Panc1 (cell line): ENCODE measurements around the gene RAX2. TPM values are rescaled to one million over a fixed set of nuclear protein-coding genes. Genes with fewer than 3 reads are reported as not detected.

ENCODE experiments used
- ATAC-seq: fragments of 200-7000 bp; cut with Tn5 transposase; 2 replicates; pipeline ENCODE4 v1.9.1; 2020; ENCODE audit warnings: mild to moderate bottlenecking, moderate library complexity
- BruUV-seq: library from RNA; stranded (reverse); fragments of 400-500 nt; replicated peaks from 2 replicates; lab custom pipeline; 2021; lab: Mats Ljungman, UMichigan
- CTCF ChIA-PET: fragments of 300-600 bp; sonication (Branson Sonifier 250); formaldehyde crosslinking; loops from one replicate; lab custom pipeline; 2022; ENCODE audit warnings: antibody characterized with exemption; lab: Charles Lee
- POLR2A ChIA-PET: fragments of 300-600 bp; sonication (Branson Sonifier 250); formaldehyde crosslinking; loops from one replicate; lab custom pipeline; 2022; ENCODE audit warnings: antibody characterized with exemption; lab: Charles Lee
- DNase-seq: peaks from one replicate; pipeline ENCODE4 v3.0.0-alpha.2; 2010; ENCODE audit warnings: low read depth, low spot score
- H3K27ac ChIP-seq: 2 replicates; pipeline ENCODE4 v1.5.1; 2011; ENCODE audit warnings: mild to moderate bottlenecking, low read length, inconsistent platforms
- H3K27me3 ChIP-seq: fragments of 200-500 bp; sonication (Bioruptor generic); 2 replicates; pipeline ENCODE4 v1.6.0; 2014; ENCODE audit warnings: low read length, inconsistent platforms; ENCODE audit not compliant: control insufficient read depth, insufficient read depth
- H3K36me3 ChIP-seq: fragments of 200-500 bp; sonication (Bioruptor generic); 2 replicates; pipeline ENCODE4 v1.5.1; 2014; ENCODE audit warnings: inconsistent platforms, mild to moderate bottlenecking, low read length, moderate library complexity; ENCODE audit not compliant: control insufficient read depth, insufficient read depth
- H3K4me1 ChIP-seq: 2 replicates; pipeline ENCODE4 v1.5.1; 2011; ENCODE audit warnings: inconsistent platforms, mild to moderate bottlenecking, low read length, moderate library complexity; ENCODE audit not compliant: control insufficient read depth, insufficient read depth
- H3K4me3 ChIP-seq, 2 experiments: 2 replicates each; pipeline ENCODE4 v1.5.1; 2011 to 2012; ENCODE audit warnings: low read depth in 2 of 2, low read length in 2 of 2, mild to moderate bottlenecking in 2 of 2, inconsistent platforms in 1 of 2, moderate library complexity in 1 of 2
- H3K9me3 ChIP-seq: fragments of 200-500 bp; sonication (Bioruptor generic); 2 replicates; pipeline ENCODE4 v1.5.1; 2014; ENCODE audit warnings: low read depth, mild to moderate bottlenecking, inconsistent platforms, low read length, moderate library complexity; ENCODE audit not compliant: control insufficient read depth, insufficient read depth
- CTCF ChIP-seq: fragments of 450-650 bp; IDR thresholded peaks from 2 replicates; pipeline ENCODE4 v1.5.1; 2017; ENCODE audit warnings: mild to moderate bottlenecking
- POLR2AphosphoS5 ChIP-seq: IDR thresholded peaks from 2 replicates; pipeline ENCODE4 v1.6.1; 2012; ENCODE audit warnings: mild to moderate bottlenecking, low read depth, low read length, moderate library complexity
- REST ChIP-seq, 2 experiments: IDR thresholded peaks; 2 replicates each; pipeline ENCODE4 v1.6.1; 2011 to 2012; ENCODE audit warnings: low read depth in 2 of 2, control low read depth in 1 of 2, low read length in 1 of 2, mild to moderate bottlenecking in 1 of 2, moderate library complexity in 1 of 2; ENCODE audit not compliant: insufficient read depth in 1 of 2
- SIN3A ChIP-seq: IDR thresholded peaks from 2 replicates; pipeline ENCODE4 v1.6.1; 2012; ENCODE audit warnings: low read depth, mild to moderate bottlenecking, low read length, moderate library complexity, borderline replicate concordance; ENCODE audit not compliant: insufficient read depth
- TCF7L2 ChIP-seq: IDR thresholded peaks from 2 replicates; pipeline ENCODE4 v1.6.1; 2011; ENCODE audit warnings: mild to moderate bottlenecking, low read depth, low read length, inconsistent platforms
- in situ Hi-C: cut with HindIII; loops from 2 replicates; pipeline ENCODE4 v1.10.0; 2016; ENCODE audit warnings: low sequenced_read_pairs, low pct_unique_long_range_greater_than_20kb
- intact Hi-C: fragments of 100-400 bp; cut with micrococcal nuclease; formaldehyde crosslinking; loops from one replicate; pipeline ENCODE4 v1.10.0; 2022; ENCODE audit not compliant: unreplicated experiment
- total RNA-seq: library from RNA; stranded (reverse); gene quantifications from one replicate; pipeline ENCODE4 v1.2.1, GENCODE V29; 2021; ENCODE audit not compliant: unreplicated experiment

RAX2 gene
- total RNA-seq, 1 experiment from 2014 or later = not detected

DNA sequence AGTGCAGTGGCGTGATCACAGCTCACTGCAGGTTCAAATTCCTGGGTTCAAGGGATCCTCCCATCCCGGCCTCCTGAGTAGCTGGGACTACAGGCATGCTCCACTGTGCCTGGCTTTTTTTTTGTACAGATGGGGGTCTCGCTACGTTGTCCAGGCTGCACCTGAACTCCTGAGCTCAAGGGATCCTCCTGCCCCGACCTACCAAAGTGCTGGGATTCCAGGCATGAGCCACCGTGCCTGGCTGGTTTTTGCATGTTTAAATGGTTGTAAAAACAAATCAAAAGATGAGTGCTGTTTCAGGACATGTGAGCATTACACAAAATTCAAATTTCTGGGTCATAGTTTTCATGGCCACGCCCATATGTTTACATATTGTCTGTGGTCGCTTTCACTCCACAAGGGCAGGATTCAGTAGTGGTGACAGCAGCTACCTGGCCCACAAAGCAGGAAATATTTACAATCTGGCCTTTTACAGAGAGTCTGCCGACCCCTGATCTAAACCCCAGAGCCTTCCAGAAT is 8.8 kb upstream of the RAX2 start:
- DNase-seq (no peak), ATAC-seq (no peak)
- no peaks in the 10 kb centered on the region; the same call in 1 of the 2 replicates for H3K9me3 ChIP-seq
- no peaks in the 10 kb centered on the region for H3K36me3 ChIP-seq
- CTCF ChIA-PET = no interaction called here
- H3K27me3 ChIP-seq = no peaks in the 10 kb centered on the region
- no peak for TF ChIP-seq CTCF
- TF ChIP-seq POLR2AphosphoS5 = no peak
- no peak for TF ChIP-seq TCF7L2
- TF ChIP-seq SIN3A = no peak
- TF ChIP-seq REST (IDR thresholded peaks at IDR 0.05; ENCODE audit: insufficient read depth in 1 of 2, low read depth in 2 of 2, low read length in 1 of 2) = no peak
- H3K4me3 ChIP-seq = no peak overlapping the region
- in situ Hi-C loops (no loop called here), intact Hi-C loops (no loop called here)
- H3K4me1 ChIP-seq = no peaks in the 10 kb centered on the region; the same call in 1 of the 2 replicates
- no TSS peak for BruUV-seq
- POLR2A ChIA-PET = no interaction called here
- no peak overlapping the region for H3K27ac ChIP-seq

GRCh38 chr19:3778899-3779723 is 7.1 kb upstream of the RAX2 start:
- in situ Hi-C loops = no loop called here
- Histone ChIP-seq H3K36me3 (no peaks in the 10 kb centered on the region), H3K27me3 (no peaks in the 10 kb centered on the region), H3K4me1 (no peaks in the 10 kb centered on the region), H3K4me3 (no peak overlapping the region), H3K9me3 (no peaks in the 10 kb centered on the region; the same call in 1 of the 2 replicates), H3K27ac (no peak overlapping the region)
- intact Hi-C loops = no loop called here
- no TSS peak for BruUV-seq
- DNase-seq (no peak), ATAC-seq (no peak)
- POLR2A ChIA-PET = interaction anchor here (0.5 kb wide), 1 partner anchor 290 kb away, joined by 5 read pairs; no protein-coding TSS in a partner anchor
- TF ChIP-seq SIN3A (no peak), POLR2AphosphoS5 (no peak), CTCF (no peak), TCF7L2 (no peak), REST (IDR thresholded peaks at IDR 0.05; ENCODE audit: insufficient read depth in 1 of 2, low read depth in 2 of 2, low read length in 1 of 2) (no peak)
- CTCF ChIA-PET = no interaction called here
